ENCODE measurements around the gene CPO. TPM values are rescaled to one million over a fixed set of nuclear protein-coding genes. Genes with fewer than 3 reads are reported as not detected.

Gene CPO
- total RNA-seq, 1 experiment from 2014 or later, result 0.32 TPM

- no peak for TF ChIP-seq ZBTB33 (IDR thresholded peaks at IDR 0.05; ENCODE audit: extremely low read depth, insufficient replicate concordance, low read length)
Measured at GRCh38 chr2:206915121-206915520, 24.2 kb upstream of the CPO start (continued).

- DNase-seq (ENCODE audit: low read depth, low spot score) (no peak), ATAC-seq (no peak)
- Histone ChIP-seq H3K4me1 (ENCODE audit: control insufficient read depth in 1 of 2, insufficient read depth in 2 of 2, low read length in 2 of 2) (peaks cover 0 to 13% of the 10 kb centered on the region in 2 experiments; a peak in 2 of 4 replicates), H3K9me2 (ENCODE audit: insufficient read depth) (no peaks in the 10 kb centered on the region), H3K36me3 (ENCODE audit: control insufficient read depth in 1 of 2, insufficient read depth in 2 of 2, low read length in 2 of 2) (no peaks in the 10 kb centered on the region), H3K4me2 (ENCODE audit: low read length) (no peak overlapping the region), H3K27ac (ENCODE audit: low read depth, low read length) (no peak overlapping the region), H3K9ac (ENCODE audit: low read length) (no peak overlapping the region), H3K27me3 (ENCODE audit: insufficient read depth, low read length) (no peaks in the 10 kb centered on the region), H3K79me2 (ENCODE audit: insufficient read depth, low read length) (no peaks in the 10 kb centered on the region), H2AFZ (ENCODE audit: low read depth, low read length, poor library complexity, severe bottlenecking) (no peak overlapping the region), H3K4me3 (replicated peaks in 1 of 2; ENCODE audit: low read depth in 1 of 2, low read length in 2 of 2) (no peak overlapping the region), H3K9me3 (ENCODE audit: control insufficient read depth in 1 of 2, insufficient read depth in 1 of 2, low read depth in 1 of 2, low read length in 2 of 2) (no peaks in the 10 kb centered on the region), H4K20me1 (ENCODE audit: insufficient read depth) (no peaks in the 10 kb centered on the region)
- BruUV-seq (replicated peaks), result no TSS peak
- ChIA-PET RAD21 (ENCODE audit: low non-redundant PET in 1 of 2, low total read pairs in 2 of 2, uncharacterized antibody in 2 of 2, unreplicated experiment in 2 of 2) (no interaction called here), POLR2A (no interaction called here), CTCF (no interaction called here)
- intact Hi-C loops (cut with micrococcal nuclease), result no loop called here
- TF ChIP-seq EGR1 (IDR thresholded peaks at IDR 0.05; ENCODE audit: low read depth) (no peak), YY1 (IDR thresholded peaks at IDR 0.05; ENCODE audit: extremely low read depth, insufficient replicate concordance, low read depth, low read length) (no peak), JUND (IDR thresholded peaks at IDR 0.05) (no peak), SIN3A (IDR thresholded peaks at IDR 0.05; ENCODE audit: low read depth) (no peak), ZFX (IDR thresholded peaks at IDR 0.05) (no peak), SRF (IDR thresholded peaks at IDR 0.05; ENCODE audit: low read depth) (no peak), TCF7L2 (IDR thresholded peaks at IDR 0.05; ENCODE audit: borderline replicate concordance, extremely low read depth, insufficient read depth, insufficient read length) (no peak), ZNF274 (IDR thresholded peaks at IDR 0.05; ENCODE audit: low read depth, low read length) (no peak), SP1 (IDR thresholded peaks at IDR 0.05; ENCODE audit: low read depth) (no peak), RAD21 (IDR thresholded peaks at IDR 0.05; ENCODE audit: low read depth) (no peak), REST (IDR thresholded peaks at IDR 0.05; ENCODE audit: low read depth) (no peak), ATF3 (IDR thresholded peaks at IDR 0.05) (no peak), ELF1 (IDR thresholded peaks at IDR 0.05; ENCODE audit: borderline replicate concordance, low read depth) (no peak), ZBTB33 (IDR thresholded peaks at IDR 0.05; ENCODE audit: extremely low read depth, insufficient replicate concordance, low read length) (no peak), CTCF (IDR thresholded peaks at IDR 0.05 in 2 of 3, conservative IDR thresholded peaks at IDR 0.05 in 1 of 3; ENCODE audit: borderline replicate concordance in 1 of 3, insufficient read depth in 1 of 3, low read depth in 2 of 3, low read length in 2 of 3) (no peak), POLR2A (IDR thresholded peaks at IDR 0.05; ENCODE audit: borderline replicate concordance, extremely low read depth, insufficient read depth, insufficient read length) (no peak)
Measured at GRCh38 chr2:206918263-206918662, 21.1 kb upstream of the CPO start.

All from HCT116 (cell line).